Astrocyte (in vitro differentiated cells and primary cell): ENCODE measurements around the gene TMEM215.

Experiments used
- EZH2 ChIP-seq: IDR thresholded peaks from 2 replicates; pipeline ENCODE4 v1.6.1; 2012; ENCODE audit warnings: mild to moderate bottlenecking, low read length, inconsistent platforms; ENCODE audit not compliant: insufficient read depth
- TF ChIP-seq, protein P1 (sequence below): IDR thresholded peaks from 2 replicates; pipeline ENCODE4 v1.5.1; 2011; ENCODE audit warnings: low read depth, mild to moderate bottlenecking, inconsistent platforms, low read length, moderate library complexity; ENCODE audit not compliant: insufficient read depth

DNA sequence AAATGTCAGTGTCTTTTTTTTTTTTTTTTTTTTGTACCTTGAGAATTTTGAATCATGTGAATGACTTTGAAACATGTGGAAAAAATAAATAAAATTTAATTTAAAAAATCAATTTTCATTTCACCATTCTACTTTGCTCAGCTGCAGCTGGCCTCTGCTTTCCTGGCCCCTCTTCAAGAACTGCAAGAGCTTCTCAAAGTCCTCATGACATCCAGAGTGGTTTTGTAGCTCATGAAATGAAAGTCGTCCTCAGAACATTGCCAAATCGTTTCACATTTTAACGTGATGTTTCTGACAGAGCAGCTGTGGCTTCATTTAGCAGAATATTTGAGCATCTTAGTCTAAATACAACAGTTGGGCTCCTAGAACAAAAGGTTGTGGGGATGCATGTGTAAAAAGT, 47.9 kb upstream of the TMEM215 start:
- TF ChIP-seq, protein P1, sequence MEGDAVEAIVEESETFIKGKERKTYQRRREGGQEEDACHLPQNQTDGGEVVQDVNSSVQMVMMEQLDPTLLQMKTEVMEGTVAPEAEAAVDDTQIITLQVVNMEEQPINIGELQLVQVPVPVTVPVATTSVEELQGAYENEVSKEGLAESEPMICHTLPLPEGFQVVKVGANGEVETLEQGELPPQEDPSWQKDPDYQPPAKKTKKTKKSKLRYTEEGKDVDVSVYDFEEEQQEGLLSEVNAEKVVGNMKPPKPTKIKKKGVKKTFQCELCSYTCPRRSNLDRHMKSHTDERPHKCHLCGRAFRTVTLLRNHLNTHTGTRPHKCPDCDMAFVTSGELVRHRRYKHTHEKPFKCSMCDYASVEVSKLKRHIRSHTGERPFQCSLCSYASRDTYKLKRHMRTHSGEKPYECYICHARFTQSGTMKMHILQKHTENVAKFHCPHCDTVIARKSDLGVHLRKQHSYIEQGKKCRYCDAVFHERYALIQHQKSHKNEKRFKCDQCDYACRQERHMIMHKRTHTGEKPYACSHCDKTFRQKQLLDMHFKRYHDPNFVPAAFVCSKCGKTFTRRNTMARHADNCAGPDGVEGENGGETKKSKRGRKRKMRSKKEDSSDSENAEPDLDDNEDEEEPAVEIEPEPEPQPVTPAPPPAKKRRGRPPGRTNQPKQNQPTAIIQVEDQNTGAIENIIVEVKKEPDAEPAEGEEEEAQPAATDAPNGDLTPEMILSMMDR: no peak
- TF ChIP-seq EZH2: no peak
